SU-DHL-6 (cell line): ENCODE measurements around the gene ABCA13.

Experiments
- CTCF ChIP-seq: fragments of 200-600 bp; sonication (generic); IDR thresholded peaks from one replicate; pipeline ENCODE4 v1.5.1; 2017; ENCODE audit warnings: antibody characterized with exemption, mild to moderate bottlenecking, low read length, moderate library complexity; ENCODE audit not compliant: insufficient read depth, poor library complexity, severe bottlenecking
- EZH2phosphoT487 ChIP-seq: fragments of 200-600 bp; sonication (generic), shearing (Covaris generic); conservative IDR thresholded peaks from 2 replicates; pipeline ENCODE4 v1.6.1; 2018; ENCODE audit warnings: mild to moderate bottlenecking, antibody characterized with exemption, low read length, moderate library complexity, mixed read lengths

DNA sequence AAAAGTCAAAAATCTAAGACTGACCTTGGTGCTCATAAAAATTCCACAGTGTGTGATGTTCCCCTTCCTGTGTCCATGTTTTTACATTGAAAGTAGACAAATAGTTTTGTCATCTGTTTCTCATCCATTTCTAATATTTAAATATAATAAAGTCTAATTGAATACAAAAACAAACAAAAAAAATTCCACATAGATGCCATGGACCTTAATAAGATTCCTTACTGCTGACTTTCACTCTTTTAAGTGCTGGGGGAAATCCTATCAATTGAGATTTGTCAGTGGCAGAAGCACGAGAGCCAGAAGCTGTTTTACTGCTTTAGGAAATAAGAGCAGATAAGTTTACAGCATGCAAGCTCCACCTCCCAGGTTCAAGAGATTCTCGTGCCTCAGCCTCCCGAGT is 310.0 kb downstream of the ABCA13 start:
- TF ChIP-seq CTCF (no peak), EZH2phosphoT487 (no peak)
